ENCODE results near the gene GPR89A.
"Not testable (repeated sequence)": the region's sequence is repeated elsewhere in the genome, so short reads cannot be mapped to it uniquely, and the experiment has no call there.

GPR89A gene

DNA sequence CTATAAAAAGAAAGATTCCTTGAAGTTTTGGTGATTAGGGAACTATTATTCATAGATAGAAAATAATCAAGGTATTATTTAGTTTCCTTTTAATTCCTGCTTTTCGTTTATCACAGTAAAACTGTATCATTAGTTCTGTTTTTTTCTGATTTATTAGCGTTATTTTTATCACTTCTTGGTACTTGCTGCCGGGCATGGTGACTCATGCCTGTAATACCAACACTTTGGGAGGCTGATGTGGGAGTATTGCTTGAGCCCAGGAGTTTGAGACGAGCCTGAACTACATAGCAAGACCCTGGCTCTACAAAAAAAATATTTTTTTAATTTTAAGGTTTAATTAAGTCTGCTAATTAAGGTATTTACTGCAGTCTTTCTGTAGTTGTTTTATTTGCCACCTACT lies 57.2 kb downstream of the GPR89A start:
- H3K4me3 ChIP-seq; H3K27ac ChIP-seq; DNase-seq (ENCODE audit: low spot score): not testable (repeated sequence)

DNA sequence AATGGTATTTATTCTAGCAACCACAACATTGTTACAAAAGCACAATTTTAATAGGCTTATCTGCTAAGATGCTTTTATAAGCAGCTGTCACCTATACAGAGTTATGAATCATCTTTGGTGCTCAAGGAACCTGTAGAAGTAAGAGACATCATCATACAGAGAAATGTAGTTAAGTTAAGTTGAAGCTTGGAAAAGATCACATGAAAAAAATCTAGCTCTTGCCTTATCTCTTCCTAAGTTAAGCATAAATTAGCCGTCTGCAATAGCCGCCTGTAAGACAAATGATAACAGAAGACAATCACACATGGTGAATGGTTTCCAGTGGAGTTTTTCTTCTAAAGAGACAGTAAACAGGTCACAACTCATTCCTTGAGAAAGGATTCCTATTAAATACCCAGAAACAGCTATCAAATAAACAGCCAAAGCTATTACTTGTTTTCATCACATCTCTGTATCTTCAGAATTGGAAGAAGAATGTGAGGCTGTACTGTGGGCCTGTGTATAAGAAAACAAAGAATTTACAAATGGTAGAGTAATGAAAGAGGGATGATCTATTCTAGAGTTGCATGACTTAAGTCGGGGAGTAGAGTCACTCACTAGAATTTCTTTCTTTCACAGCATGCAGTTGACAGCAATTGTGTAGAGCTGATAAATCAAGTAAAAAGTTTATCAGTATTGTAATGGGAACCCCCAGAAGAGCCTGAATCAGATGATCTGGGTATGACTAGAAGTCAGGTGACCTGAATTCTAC lies 63.4 kb downstream of the GPR89A start:
- H3K4me3 ChIP-seq; DNase-seq (ENCODE audit: low spot score); H3K27ac ChIP-seq: not testable (repeated sequence)

DNA sequence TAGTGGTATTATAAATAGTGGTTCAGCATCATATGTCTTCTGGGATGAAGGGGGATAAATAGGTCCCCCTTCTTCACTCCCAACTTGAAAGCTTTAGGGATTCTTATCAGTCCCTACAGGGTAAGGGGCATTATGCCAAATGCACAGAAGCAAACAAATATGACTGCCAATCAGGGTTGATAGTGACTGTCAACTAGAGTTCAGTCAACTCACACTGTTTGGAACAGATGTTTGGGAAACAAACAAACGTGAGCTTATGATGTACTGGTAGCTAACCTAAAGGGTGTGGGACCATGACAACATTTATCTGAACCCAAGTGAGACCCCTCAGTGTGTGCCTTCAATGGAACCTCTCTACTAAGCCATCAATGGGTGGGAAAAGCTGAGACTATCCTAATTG lies 65.4 kb downstream of the GPR89A start:
- H3K4me3 ChIP-seq; DNase-seq (ENCODE audit: low spot score); H3K27ac ChIP-seq: not testable (repeated sequence)

DNA sequence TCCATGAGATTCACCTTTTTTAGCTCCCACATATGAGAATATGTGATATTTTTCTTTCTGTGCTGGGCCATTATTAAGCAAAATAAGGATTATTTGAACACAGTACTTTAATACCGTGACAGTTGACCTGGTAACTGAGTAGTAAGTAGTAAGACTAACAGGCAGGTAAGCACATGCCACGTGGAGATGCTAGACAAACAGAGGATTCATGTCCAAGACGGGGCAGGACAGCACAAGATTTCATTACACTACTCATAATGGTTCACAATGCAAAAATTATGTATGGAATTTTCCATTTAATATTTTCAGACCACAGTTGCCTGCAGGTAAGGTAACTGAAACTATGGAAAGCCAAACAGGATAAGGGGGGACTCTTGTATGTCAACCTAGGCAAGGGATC lies 77.1 kb downstream of the GPR89A start:
- DNase-seq (ENCODE audit: low spot score); H3K4me3 ChIP-seq; H3K27ac ChIP-seq: not testable (repeated sequence)

DNA sequence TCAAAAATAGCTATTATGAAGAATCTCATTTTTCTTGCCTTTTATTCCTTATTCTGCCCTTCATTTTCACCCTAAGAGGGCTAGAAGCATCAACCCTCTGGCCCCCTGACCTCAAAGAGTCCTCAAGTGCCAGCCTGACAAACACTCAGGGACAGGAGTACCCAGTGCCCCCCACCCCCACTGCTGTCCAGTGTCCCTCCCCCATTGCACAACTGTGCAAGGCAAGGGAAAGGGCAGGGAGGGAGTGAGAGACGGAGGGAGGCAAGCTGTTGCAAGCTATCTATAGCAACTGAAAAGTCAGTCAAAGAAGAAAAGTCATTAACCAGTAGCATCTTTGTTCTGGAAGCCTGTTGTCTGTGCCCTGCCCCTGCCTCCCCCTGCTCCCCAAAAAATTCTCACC lies 78.3 kb downstream of the GPR89A start:
- H3K27ac ChIP-seq; H3K4me3 ChIP-seq; DNase-seq (ENCODE audit: low spot score): not testable (repeated sequence)

DNA sequence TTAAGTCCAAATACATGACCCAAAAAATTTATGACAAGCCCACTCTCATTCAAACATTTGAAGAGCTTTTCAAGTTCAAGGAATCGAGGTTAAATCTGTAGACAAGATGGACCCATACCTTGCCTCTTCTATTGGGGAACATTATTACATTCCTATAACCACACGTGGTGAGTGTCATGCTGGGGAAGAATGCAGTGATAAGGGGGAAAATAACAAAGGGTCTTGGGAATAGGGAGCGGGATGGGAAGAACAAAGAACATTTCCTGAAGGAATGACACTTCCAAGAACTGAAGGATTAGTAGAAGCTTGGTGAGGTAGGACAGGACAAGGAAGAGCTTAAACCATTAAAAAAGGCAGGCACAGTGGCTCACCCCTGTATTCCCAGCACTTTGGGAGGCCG lies 80.5 kb downstream of the GPR89A start:
- TF ChIP-seq, protein P1, sequence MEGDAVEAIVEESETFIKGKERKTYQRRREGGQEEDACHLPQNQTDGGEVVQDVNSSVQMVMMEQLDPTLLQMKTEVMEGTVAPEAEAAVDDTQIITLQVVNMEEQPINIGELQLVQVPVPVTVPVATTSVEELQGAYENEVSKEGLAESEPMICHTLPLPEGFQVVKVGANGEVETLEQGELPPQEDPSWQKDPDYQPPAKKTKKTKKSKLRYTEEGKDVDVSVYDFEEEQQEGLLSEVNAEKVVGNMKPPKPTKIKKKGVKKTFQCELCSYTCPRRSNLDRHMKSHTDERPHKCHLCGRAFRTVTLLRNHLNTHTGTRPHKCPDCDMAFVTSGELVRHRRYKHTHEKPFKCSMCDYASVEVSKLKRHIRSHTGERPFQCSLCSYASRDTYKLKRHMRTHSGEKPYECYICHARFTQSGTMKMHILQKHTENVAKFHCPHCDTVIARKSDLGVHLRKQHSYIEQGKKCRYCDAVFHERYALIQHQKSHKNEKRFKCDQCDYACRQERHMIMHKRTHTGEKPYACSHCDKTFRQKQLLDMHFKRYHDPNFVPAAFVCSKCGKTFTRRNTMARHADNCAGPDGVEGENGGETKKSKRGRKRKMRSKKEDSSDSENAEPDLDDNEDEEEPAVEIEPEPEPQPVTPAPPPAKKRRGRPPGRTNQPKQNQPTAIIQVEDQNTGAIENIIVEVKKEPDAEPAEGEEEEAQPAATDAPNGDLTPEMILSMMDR (IDR thresholded peaks at IDR 0.05) = no peak
- DNase-seq (ENCODE audit: low spot score) = no peak
- Histone ChIP-seq H3K4me3 (no peak overlapping the region), H3K27ac (no peak overlapping the region)

DNA sequence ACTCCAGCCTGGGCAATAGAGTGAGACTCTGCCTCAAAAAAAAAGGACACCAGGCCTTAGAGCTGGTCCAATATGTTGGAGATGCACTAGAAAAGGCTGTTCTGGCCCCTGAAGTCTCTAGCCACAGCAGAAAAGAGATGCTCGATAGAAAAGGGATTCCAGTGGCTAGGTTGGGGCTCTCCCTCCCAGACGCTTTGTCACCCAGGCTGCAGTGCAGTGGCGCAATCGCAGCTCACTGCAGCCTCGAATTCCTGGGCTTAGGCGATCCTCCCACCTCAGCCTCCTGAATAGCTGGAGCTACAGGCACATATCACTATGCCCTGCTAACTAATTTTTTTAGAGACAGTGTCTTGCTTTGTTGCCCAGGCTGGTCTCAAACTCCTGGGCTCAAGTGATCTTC lies 81.1 kb downstream of the GPR89A start:
- DNase-seq (ENCODE audit: low spot score) = no peak
- H3K4me3 ChIP-seq = no peak overlapping the region
- TF ChIP-seq, protein P1 (IDR thresholded peaks at IDR 0.05) = no peak
- no peak overlapping the region for H3K27ac ChIP-seq

DNA sequence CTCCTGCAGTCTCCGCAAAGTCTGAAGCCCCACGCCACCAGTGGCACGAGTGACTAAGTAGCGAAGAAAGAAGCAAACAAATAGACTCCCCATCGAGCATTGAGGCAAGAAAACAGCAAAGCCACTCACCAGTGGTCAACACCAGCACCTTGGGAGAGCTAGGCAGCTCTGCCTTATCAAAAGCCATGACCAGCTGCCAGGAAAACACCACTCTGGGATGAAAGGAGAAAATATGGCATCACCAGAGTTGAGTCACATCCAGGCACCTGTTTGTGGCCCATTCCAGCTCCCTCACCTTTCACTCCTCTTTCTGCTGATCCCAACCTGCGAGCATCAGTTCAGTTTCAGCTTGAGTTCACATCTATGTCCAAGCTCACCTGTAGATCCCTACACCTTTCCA lies 82.1 kb downstream of the GPR89A start:
- DNase-seq (ENCODE audit: low spot score) = no peak
- TF ChIP-seq, protein P1 (IDR thresholded peaks at IDR 0.05) = no peak
- no peak overlapping the region for H3K4me3 ChIP-seq
- H3K27ac ChIP-seq = no peak overlapping the region

DNA sequence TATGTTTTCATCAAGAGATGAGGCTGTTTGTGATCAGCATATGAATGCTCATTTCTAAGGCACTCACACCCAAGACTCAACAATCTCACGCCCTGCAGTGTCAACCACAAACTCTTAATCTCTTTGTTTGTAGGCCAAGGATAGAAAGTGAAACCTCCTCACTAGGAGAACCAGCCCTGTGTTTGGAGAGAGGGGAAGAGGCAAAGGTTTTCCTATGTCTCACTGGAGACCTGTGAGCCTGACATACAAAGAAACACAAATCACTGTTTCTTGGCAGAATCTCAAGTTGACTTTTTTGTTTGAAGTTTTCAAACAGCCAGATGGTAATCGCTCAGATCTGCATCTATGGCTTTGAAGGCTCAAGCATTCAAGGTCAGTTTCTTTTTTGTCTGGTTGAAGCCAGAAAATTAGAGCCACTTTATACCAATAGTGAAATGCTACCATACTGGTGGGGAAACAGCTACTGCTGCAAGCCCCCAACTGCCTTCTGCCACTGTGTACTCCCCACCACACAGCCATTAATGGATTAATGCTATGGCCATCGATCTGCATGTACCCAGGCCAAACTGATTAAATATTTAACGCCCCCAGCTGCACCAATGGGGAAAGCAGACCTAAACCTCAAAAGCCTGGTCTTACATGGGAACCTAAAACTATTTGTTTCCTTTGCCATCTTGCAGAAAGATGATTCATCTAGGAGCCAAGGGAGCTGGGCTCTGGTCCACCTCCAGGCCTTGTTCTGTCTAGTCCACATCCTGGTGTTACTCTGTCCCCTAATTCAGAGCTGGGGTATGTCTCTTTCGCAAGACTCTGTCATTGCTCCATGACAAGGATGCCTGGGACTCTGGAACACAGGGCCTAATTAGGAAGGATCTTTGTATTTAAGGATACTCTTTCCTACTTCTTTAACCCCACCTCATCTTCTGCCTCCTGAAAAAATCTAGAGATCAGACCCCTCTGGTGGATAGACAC lies 83.1 kb downstream of the GPR89A start:
- Histone ChIP-seq H3K4me3 (no peak overlapping the region), H3K27ac (no peak overlapping the region)
- TF ChIP-seq, protein P1 (IDR thresholded peaks at IDR 0.05) = no peak
- no peak for DNase-seq (ENCODE audit: low spot score)
